Subcutaneous adipose tissue (tissue), 4 donors: ENCODE data around the gene TDRD9. TPM values are rescaled to one million over a fixed set of nuclear protein-coding genes. Genes with fewer than 3 reads are reported as not detected.

Source experiments
- CTCF ChIP-seq: fragments of 450-650 bp; IDR thresholded peaks from one replicate; pipeline ENCODE4 v1.5.1; 2016; ENCODE audit warnings: low read depth, mild to moderate bottlenecking, control low read depth, antibody characterized with exemption, moderate library complexity
- total RNA-seq, 4 donors: library from RNA; depleted of rRNA; stranded (reverse); fragments of >200 nt; gene quantifications; one replicate each; pipeline ENCODE4 v1.1.0, GENCODE V29; 2016

Gene TDRD9
- total RNA-seq, 4 donors from 2014 or later, result 0.38 to 3.9 (median 1.2) TPM

- no peak for TF ChIP-seq CTCF
Measured at GRCh38 chr14:103989034-103989433, 60.8 kb downstream of the TDRD9 start.

GRCh38 chr14:103989964-103990363, 61.7 kb downstream of the TDRD9 start:
- no peak for TF ChIP-seq CTCF

GRCh38 chr14:103994535-103995184, 66.4 kb downstream of the TDRD9 start:
- no peak for TF ChIP-seq CTCF

- TF ChIP-seq CTCF, result no peak
Measured at GRCh38 chr14:103995876-103996275, 67.6 kb downstream of the TDRD9 start.

GRCh38 chr14:103997391-103997790, 69.1 kb downstream of the TDRD9 start:
- no peak for TF ChIP-seq CTCF

GRCh38 chr14:103998027-103998426, 69.8 kb downstream of the TDRD9 start:
- TF ChIP-seq CTCF, result no peak

GRCh38 chr14:103999795-104000440, 71.7 kb downstream of the TDRD9 start:
- no peak for TF ChIP-seq CTCF
